ENCODE data around the gene MYOM3. TPM values are rescaled to one million over a fixed set of nuclear protein-coding genes. Genes with fewer than 3 reads are reported as not detected.
A peak's percentile ranks its signal among the peaks of the same experiment; 100 is the strongest.

MYOM3 gene
- total RNA-seq = not detected in 2 replicates

DNA sequence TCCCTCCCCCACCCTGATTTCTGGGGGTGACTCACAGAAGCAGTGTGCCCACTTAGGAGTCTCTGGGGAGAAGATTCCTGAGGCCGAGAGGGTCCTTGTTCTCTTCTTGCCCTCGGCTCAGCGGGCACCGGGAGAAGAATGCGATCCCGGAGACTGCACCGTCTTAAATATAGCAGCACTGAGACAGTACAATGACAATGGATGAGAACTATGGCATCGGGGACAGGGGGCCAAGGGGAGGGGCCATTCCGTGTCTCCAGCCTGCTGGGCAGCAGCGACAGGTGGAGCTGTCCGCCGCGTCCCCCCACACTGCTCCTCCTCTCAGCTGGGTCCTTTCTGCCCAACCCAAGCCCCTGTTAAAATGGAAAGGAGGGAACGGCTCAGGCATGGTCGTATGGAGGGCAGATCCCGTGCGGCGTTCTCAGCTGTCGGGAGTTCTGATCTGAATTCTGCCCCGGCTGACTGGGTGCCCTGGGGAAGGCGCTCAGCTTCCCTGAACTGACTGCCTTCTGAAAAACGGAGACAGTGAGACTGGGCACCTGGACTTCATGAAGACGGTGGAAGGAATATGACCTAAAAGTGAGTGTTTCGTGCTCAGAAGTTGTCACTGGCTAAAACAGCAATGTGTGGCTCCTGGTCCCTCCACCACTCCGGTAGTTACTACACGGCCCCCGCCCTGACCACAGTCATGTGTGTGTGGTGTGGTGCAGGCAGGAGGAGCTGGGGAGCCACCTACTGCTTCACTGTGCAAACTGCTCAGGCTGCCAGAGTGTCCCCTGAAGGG is at the start of gene MYOM3:
Gene MYOM3, minus strand, starts transcription at position 140 of the 784 bp plus-strand sequence. CDS start 3,499 bp downstream, outside the sequence.
- no peaks in the 10 kb centered on the region for H3K9me3 Mint-ChIP-seq
- peak; percentile 35 for DNase-seq (ENCODE audit: low spot score)
- H3K27ac Mint-ChIP-seq = no peak within 1 kb of the TSS
- H3K36me3 Mint-ChIP-seq (ENCODE audit: low read depth) = no peaks in the 10 kb centered on the region
- H3K27me3 Mint-ChIP-seq (ENCODE audit: insufficient read depth) = peaks cover 26% of the 10 kb centered on the region
- no peak within 1 kb of the TSS for H3K4me3 Mint-ChIP-seq
- peaks cover 6% of the 10 kb centered on the region for H3K4me1 Mint-ChIP-seq (ENCODE audit: low read depth)
- intact Hi-C loops (cut with micrococcal nuclease) = loop anchor here (1.0 kb wide), 1 partner anchor 41 kb away; no protein-coding TSS in a partner anchor

DNA sequence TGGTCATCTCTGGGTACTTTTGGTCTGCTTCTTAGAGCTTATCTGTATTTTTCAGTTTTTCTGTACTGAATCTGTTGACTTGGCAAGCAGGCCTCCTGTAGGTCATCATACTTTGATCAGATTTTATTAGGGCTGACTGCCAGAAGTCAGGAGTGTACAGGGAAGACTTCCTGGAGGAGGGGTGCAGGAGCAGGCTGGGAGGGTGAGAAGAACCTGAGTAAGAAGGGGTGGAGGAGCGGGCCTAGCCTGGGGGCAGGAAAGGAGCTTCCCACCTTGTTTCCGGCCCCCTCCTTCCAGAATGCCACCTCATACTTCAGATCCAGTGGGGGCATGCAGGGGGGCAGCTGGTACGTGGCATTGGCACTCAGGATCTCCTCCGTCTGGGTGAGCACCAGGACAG is 49.3 kb upstream of the MYOM3 start:
- no peak overlapping the region for H3K4me3 Mint-ChIP-seq
- no peaks in the 10 kb centered on the region for H3K9me3 Mint-ChIP-seq
- no peak for DNase-seq (ENCODE audit: low spot score)
- H3K27me3 Mint-ChIP-seq (ENCODE audit: insufficient read depth) = no peaks in the 10 kb centered on the region
- no peaks in the 10 kb centered on the region for H3K4me1 Mint-ChIP-seq (ENCODE audit: low read depth)
- H3K36me3 Mint-ChIP-seq (ENCODE audit: low read depth) = no peaks in the 10 kb centered on the region
- H3K27ac Mint-ChIP-seq = no peak overlapping the region
- intact Hi-C loops (cut with micrococcal nuclease) = no loop called here

DNA sequence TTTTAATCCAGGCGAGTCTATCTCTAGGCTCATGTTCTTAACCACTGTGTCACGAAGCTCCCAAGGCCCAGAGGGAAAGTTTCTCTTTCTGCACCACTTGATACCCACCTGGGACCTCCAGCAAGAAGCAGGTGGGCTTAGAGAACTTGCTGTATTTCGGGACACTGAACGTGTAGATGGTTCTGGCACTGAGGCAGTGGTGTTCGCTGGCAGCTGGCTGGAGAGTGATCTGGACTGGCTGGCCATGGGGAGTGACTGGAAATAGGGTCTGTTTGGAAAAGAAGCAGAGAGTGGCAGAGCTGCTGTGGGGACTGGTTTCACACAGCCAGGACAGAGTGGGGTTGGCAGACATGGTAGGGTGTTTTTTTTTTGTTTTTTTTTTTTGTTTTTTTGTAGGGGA is 47.4 kb upstream of the MYOM3 start:
- intact Hi-C loops (cut with micrococcal nuclease) = no loop called here
- no peaks in the 10 kb centered on the region for H3K27me3 Mint-ChIP-seq (ENCODE audit: insufficient read depth)
- no peaks in the 10 kb centered on the region for H3K4me1 Mint-ChIP-seq (ENCODE audit: low read depth)
- H3K4me3 Mint-ChIP-seq = no peak overlapping the region
- no peaks in the 10 kb centered on the region for H3K36me3 Mint-ChIP-seq (ENCODE audit: low read depth)
- H3K27ac Mint-ChIP-seq = no peak overlapping the region
- DNase-seq (ENCODE audit: low spot score) = no peak
- H3K9me3 Mint-ChIP-seq = no peaks in the 10 kb centered on the region

DNA sequence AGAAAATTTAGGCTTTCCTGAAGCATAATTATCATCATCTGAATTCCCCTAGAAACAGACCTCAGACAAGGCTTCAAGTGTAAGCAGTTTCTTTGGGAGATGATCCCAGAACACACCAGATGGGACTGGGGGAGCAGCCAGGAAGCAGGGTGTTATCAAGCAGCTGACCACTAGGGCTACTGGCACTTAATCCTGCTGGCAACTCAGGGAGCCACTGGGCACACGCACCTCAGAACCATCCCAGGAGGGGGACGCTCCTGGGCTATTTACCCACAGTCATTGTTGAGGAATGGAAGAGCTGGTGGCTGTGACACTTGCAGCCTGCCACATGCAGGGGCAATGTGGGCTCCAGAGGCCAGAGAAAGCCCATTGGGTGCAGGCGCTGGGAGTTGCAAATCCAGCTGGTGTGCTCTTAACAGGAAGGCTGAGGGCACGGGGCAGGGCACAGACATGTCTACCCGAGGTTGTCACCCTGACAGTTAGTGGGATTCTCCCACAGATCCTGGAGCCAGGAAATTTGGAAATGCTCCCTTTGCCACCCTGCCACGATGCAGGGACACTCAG is 46.1 kb upstream of the MYOM3 start:
- Mint-ChIP-seq H3K4me1 (ENCODE audit: low read depth) (no peaks in the 10 kb centered on the region), H3K27me3 (ENCODE audit: insufficient read depth) (no peaks in the 10 kb centered on the region), H3K36me3 (ENCODE audit: low read depth) (no peaks in the 10 kb centered on the region), H3K27ac (no peak overlapping the region), H3K9me3 (no peaks in the 10 kb centered on the region), H3K4me3 (no peak overlapping the region)
- DNase-seq (ENCODE audit: low spot score) = no peak
- intact Hi-C loops (cut with micrococcal nuclease) = no loop called here

DNA sequence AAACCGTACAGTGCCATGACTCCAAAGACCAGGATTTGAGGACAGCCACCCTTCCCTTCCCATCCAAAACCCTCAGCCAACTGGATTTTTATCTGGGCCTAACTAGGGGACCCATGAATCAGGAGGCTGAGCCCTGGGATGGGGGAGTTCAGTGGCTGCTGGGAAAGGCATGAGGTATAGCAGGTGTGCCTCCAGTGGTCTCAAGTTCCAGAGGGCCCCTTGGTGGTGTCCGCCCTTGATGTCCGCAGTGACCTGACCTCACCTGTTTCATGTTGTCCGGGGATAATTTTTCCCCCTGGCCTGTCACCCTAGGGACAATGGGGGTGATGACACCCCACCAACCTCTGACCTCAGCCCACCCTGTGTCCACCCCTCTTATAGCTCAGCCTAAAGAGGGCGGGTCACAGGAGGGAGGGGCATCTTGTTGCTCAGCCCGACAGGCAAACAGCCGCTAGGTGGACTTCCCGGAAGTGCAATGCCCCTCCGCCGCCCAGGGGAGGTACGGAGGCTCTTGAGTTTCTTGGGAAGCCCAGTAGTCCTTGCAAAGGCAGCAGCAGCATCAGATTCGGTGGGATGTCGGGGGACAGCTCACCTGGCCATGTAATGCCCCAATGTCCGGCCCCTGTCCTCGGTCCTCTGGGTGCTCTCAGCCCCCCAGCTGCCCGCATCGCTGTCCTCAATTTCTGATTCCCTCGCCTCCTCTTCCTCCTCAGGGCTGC is 44.8 kb upstream of the MYOM3 start:
- H3K36me3 Mint-ChIP-seq (ENCODE audit: low read depth) = no peaks in the 10 kb centered on the region
- peaks cover 4% of the 10 kb centered on the region for H3K27me3 Mint-ChIP-seq (ENCODE audit: insufficient read depth)
- intact Hi-C loops (cut with micrococcal nuclease) = no loop called here
- H3K27ac Mint-ChIP-seq = no peak overlapping the region
- no peaks in the 10 kb centered on the region for H3K4me1 Mint-ChIP-seq (ENCODE audit: low read depth)
- DNase-seq (ENCODE audit: low spot score) = no peak
- no peaks in the 10 kb centered on the region for H3K9me3 Mint-ChIP-seq
- no peak overlapping the region for H3K4me3 Mint-ChIP-seq

DNA sequence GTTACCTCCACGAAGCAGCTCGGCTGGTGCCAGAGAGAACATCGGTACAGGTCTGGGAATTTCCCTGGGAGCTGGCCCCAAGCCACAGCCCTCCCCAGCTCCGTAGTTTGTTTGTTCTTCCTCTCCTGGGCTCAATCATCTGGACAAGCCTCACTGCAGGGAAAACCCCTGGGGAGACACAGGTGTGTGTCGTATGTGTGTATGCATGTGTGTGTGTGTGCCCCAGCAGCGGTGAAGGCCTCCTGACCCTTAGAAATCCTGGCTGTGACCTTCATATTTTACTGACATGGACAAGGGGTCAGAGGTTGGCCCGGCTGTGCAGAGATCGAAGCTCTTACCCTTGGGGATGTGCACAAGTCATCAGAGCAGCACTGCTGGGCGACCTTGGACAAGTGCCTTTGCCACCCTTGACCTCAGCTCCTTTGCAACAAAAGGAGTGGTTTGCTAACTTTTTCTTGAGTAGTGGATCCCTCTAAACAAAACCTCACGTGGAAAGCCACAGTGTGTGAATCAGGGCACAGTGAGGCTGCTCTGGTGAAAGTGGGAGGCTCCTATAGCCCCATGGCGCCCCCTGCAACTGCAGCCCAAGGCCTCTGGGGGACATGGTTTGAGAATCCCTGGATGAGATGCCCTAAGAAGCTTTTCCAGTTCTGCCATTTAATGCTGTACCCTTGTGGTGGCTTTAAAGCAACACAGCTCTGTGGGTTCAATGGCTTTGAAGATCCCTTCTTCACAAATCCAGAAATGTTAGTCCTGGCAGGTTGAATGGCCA is 43.3 kb upstream of the MYOM3 start:
- Mint-ChIP-seq H3K9me3 (no peaks in the 10 kb centered on the region), H3K27ac (no peak overlapping the region), H3K4me1 (ENCODE audit: low read depth) (peaks cover 12% of the 10 kb centered on the region), H3K36me3 (ENCODE audit: low read depth) (no peaks in the 10 kb centered on the region), H3K27me3 (ENCODE audit: insufficient read depth) (peaks cover 18% of the 10 kb centered on the region), H3K4me3 (no peak overlapping the region)
- no peak for DNase-seq (ENCODE audit: low spot score)
- intact Hi-C loops (cut with micrococcal nuclease) = no loop called here

DNA sequence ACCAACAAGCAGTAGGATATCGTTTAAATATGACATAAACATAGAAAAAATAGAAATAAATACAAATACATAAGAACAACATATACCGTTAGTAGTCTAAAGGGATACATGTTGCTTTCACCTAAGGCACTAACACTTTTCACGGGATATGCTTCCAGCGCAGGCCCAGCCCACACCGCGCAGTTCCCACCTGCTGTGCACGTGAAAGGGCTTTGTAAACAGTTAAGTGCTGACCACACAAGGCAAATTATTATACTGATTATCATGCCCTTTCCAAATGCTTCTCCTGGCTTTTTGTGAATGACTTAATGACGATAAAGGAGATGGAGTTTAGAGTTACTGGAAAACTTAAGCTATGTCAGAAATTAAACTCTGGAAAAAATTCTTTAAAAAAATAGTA is 42.3 kb upstream of the MYOM3 start:
- intact Hi-C loops (cut with micrococcal nuclease) = no loop called here

DNA sequence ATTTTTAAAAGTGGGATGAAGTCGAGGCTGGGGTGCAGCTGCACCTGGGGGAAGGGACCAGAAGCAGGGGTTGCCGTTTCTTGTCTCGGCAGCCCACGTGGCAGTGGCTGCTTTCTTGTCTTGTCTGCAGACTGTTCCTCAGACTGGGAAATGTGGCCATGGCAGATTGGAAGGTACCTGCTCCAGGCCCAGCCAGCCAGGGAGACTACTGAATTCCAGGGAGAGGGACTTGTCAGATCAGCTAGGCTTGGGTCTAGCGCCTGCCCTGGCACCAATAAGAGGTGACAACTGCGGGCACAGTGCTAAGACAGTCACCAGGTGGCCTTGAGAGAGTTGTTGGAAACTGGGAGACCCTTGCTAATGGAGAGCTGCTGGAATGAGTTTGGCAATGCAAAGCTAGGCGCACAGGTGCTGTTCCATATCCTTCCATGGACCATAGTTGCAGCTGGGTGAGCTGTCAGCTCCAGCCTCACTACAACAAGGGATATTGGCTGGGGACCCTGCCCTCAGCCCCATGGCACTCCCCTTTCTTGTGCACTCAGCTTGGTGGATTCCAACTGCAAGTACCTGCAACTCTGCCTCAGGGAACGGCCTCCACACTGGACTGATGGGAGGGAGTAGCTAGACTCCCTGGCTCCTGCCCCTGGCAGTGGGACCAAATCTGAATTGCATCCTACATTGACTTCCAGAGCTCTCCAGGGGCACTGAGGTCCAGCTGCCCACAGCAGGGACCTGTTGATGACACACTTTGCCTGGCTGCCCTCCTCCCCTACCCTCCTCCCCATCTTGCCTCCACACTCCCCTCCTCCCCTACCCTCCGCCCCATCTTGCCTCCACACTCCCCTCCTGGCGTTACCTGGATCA is 40.9 kb upstream of the MYOM3 start:
- Mint-ChIP-seq H3K9me3 (no peaks in the 10 kb centered on the region), H3K36me3 (ENCODE audit: low read depth) (no peaks in the 10 kb centered on the region), H3K27me3 (ENCODE audit: insufficient read depth) (peaks cover 29% of the 10 kb centered on the region), H3K4me1 (ENCODE audit: low read depth) (peaks cover 18% of the 10 kb centered on the region), H3K4me3 (no peak overlapping the region), H3K27ac (no peak overlapping the region)
- no peak for DNase-seq (ENCODE audit: low spot score)
- intact Hi-C loops (cut with micrococcal nuclease) = no loop called here

More for the DNA sequence above, 42.3 kb upstream of the MYOM3 start:
- Mint-ChIP-seq H3K27ac (no peak overlapping the region), H3K4me3 (no peak overlapping the region), H3K36me3 (ENCODE audit: low read depth) (no peaks in the 10 kb centered on the region), H3K27me3 (ENCODE audit: insufficient read depth) (peaks cover 19% of the 10 kb centered on the region), H3K4me1 (ENCODE audit: low read depth) (peaks cover 18% of the 10 kb centered on the region), H3K9me3 (no peaks in the 10 kb centered on the region)
- no peak for DNase-seq (ENCODE audit: low spot score)

DNA sequence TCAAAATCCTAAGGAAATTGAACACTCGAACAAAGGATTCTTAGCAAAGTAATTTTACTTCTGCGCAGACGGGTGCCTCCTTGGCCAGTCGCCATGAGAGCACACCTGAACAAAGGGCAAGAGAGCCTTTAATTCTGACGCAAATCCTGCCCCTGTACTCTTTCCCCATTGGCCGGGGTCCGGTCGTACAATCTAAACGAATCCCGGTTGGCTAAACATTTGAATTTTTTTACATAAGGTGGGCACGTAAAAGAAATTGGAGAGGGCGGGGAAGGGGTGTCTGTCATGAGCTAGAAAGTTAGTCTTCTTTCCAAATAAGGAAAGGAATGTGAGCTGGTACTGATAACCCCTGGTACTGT is 39.2 kb upstream of the MYOM3 start:
- Mint-ChIP-seq H3K27me3 (ENCODE audit: insufficient read depth) (peaks cover 35% of the 10 kb centered on the region), H3K9me3 (no peaks in the 10 kb centered on the region), H3K36me3 (ENCODE audit: low read depth) (no peaks in the 10 kb centered on the region), H3K4me1 (ENCODE audit: low read depth) (peaks cover 18% of the 10 kb centered on the region), H3K27ac (no peak overlapping the region), H3K4me3 (no peak overlapping the region)
- no peak for DNase-seq (ENCODE audit: low spot score)
- intact Hi-C loops (cut with micrococcal nuclease) = no loop called here

DNA sequence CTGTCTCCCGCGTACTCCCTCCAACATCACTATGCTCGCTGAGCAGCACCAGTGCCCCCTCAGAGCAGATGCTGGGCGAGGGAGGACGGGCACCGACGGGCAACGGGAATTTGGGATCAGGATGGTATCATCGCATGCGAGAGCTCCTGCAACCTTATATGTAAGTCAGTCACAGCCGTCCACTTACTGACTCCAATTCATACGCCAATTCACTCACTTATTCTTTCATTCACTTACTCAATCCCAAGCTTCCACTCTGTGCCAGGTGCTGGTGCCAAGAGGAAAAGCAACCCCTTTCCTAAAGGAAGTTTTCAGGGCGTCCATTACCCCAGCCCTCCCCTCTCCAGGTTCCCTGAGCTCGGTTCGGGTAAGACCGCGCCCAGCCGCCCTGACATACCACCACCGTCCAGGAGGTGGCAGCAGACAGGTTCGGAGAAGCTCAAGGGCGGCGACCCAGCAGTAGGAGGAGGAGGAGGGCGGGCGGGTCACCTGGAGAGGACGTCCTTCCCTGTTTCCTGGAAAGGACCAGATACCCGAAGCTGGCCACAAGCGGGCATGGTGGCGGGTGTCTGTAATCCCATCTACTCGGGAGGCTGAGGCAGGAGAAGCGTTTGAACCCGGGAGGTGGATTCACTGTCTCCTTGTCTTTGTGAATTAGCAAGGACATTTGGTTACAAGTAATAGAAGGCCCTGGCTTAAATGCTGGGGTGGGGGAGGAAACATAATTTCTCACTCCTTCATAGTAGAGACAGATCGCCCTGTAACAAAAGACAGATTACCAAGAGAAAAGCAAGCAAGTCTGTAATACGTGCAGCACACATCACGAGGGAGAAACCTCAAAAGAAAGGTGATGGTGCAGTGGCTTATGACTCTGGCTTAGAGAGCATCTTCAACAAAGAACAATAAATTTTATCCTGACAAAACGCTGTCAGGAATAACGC is 38.6 kb upstream of the MYOM3 start:
- no peaks in the 10 kb centered on the region for H3K36me3 Mint-ChIP-seq (ENCODE audit: low read depth)
- H3K27me3 Mint-ChIP-seq (ENCODE audit: insufficient read depth) = peaks cover 35% of the 10 kb centered on the region
- H3K9me3 Mint-ChIP-seq = no peaks in the 10 kb centered on the region
- H3K27ac Mint-ChIP-seq = no peak overlapping the region
- peak overlapping the region; percentile 65 for H3K4me3 Mint-ChIP-seq
- peak; percentile 77 for DNase-seq (ENCODE audit: low spot score)
- intact Hi-C loops (cut with micrococcal nuclease) = loop anchor here (1.0 kb wide), 2 partner anchors 49 to 242 kb away; no protein-coding TSS in a partner anchor
- H3K4me1 Mint-ChIP-seq (ENCODE audit: low read depth) = peaks cover 18% of the 10 kb centered on the region

DNA sequence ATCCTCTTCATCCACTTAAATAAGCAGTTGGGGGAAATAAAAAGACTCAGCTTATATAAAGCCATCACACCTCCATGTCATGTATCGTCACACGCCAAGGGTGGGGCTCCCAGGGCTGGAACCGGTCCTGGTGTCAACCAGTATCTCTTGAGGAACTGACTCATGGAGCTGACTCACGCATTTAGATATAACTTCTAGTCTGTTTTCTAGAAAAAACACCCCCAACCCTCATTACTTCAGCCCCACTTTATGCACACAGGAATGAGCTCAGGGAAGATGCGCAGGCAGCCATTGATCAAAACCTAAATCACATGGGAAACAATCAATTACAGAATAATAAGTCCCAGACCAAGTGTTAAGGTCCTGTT is 37.9 kb upstream of the MYOM3 start:
- Mint-ChIP-seq H3K27me3 (ENCODE audit: insufficient read depth) (peaks cover 35% of the 10 kb centered on the region), H3K27ac (no peak overlapping the region), H3K4me3 (peak overlapping the region; percentile 65)

More for the DNA sequence above, 37.9 kb upstream of the MYOM3 start:
- intact Hi-C loops (cut with micrococcal nuclease) = loop anchor here (1.0 kb wide), 2 partner anchors 49 to 242 kb away; no protein-coding TSS in a partner anchor
- no peak for DNase-seq (ENCODE audit: low spot score)
- Mint-ChIP-seq H3K4me1 (ENCODE audit: low read depth) (peaks cover 18% of the 10 kb centered on the region), H3K9me3 (no peaks in the 10 kb centered on the region), H3K36me3 (ENCODE audit: low read depth) (no peaks in the 10 kb centered on the region)

All from activated T-helper 1 cell treated with anti-CD3 and anti-CD28 coated beads, Interleukin-12 subunit alpha, Interleukin-12 subunit beta, Interleukin-2, Interleukin-4 antibody, amounts not matched to agents 30 ng/mL and 10 ng/mL and 1 ng/mL, durations not matched to agents 14 hours and 24 hours and 36 hours (primary cell).